ENCODE data around the gene MIER2. TPM values are rescaled to one million over a fixed set of nuclear protein-coding genes. Genes with fewer than 3 reads are reported as not detected.

Gene MIER2
- polyA plus RNA-seq, 3 donors: 3.6 to 21.9 (median 6.9) TPM

Other genes with a start within 250 kb of the MIER2 start
- gene OR4F17, start 237.7 kb downstream of the MIER2 start, polyA plus RNA-seq: not detected
- gene PLPP2, start 53.4 kb downstream of the MIER2 start, polyA plus RNA-seq: under 1 TPM in 1 of 3 donors, not detected in 2; 0.01 TPM
- not detected for gene C2CD4C, start 64.4 kb upstream of the MIER2 start, polyA plus RNA-seq
- gene SHC2, start 116.2 kb upstream of the MIER2 start, polyA plus RNA-seq: not detected
- under 1 TPM in 1 of 3 donors, not detected in 2; 0.17 TPM for gene MADCAM1, start 151.7 kb upstream of the MIER2 start, polyA plus RNA-seq
- 10 to 100 TPM in 2 of 3 donors, 1 to 10 TPM in 1; 9.2 to 48.1 (median 14.2) TPM for gene TPGS1, start 162.7 kb upstream of the MIER2 start, polyA plus RNA-seq
- gene CDC34, start 187.0 kb upstream of the MIER2 start, polyA plus RNA-seq: 10 to 100 TPM; 25.2 to 49.2 (median 43.0) TPM
- 1 to 10 TPM in 1 of 3 donors, under 1 TPM in 2; 0.32 to 1.4 (median 0.48) TPM for gene GZMM, start 199.3 kb upstream of the MIER2 start, polyA plus RNA-seq
- 100 to 1,000 TPM; 190 to 431 (median 364) TPM for gene BSG, start 227.8 kb upstream of the MIER2 start, polyA plus RNA-seq
- gene HCN2, start 245.1 kb upstream of the MIER2 start, polyA plus RNA-seq: under 1 TPM in 1 of 3 donors, not detected in 2; 0.21 TPM

Measured in CD14-positive monocyte (primary cell).